Fibroblast of lung (primary cell): ENCODE results near the gene XRCC4. TPM values are rescaled to one million over a fixed set of nuclear protein-coding genes. Genes with fewer than 3 reads are reported as not detected.

ENCODE experiments used
- DNase-seq, 2 donors: peaks; one replicate each; pipeline versions ENCODE4 v3.0.0 to v3.0.0-alpha.2; 2010; ENCODE audit warnings: low read depth in 2 of 2
- H2AFZ ChIP-seq: 2 replicates; pipeline ENCODE4 v1.5.1; 2012; ENCODE audit warnings: low read length, control low read depth, inconsistent platforms
- H3K27ac ChIP-seq: 2 replicates; pipeline ENCODE4 v1.5.1; 2011; ENCODE audit warnings: low read length, control low read depth; ENCODE audit not compliant: insufficient read depth
- H3K27me3 ChIP-seq: 2 replicates; pipeline ENCODE4 v1.5.1; 2011; ENCODE audit warnings: mild to moderate bottlenecking, low read length; ENCODE audit not compliant: control insufficient read depth, insufficient read depth
- H3K36me3 ChIP-seq: 2 replicates; pipeline ENCODE4 v1.5.1; 2011; ENCODE audit warnings: low read length; ENCODE audit not compliant: control insufficient read depth, insufficient read depth
- H3K4me1 ChIP-seq: 2 replicates; pipeline ENCODE4 v1.5.1; 2011; ENCODE audit warnings: low read length; ENCODE audit not compliant: control insufficient read depth, insufficient read depth; ENCODE audit errors: extremely low read depth
- H3K4me2 ChIP-seq: 2 replicates; pipeline ENCODE4 v1.5.1; 2011; ENCODE audit warnings: low read length, control low read depth; ENCODE audit not compliant: insufficient read depth; ENCODE audit errors: extremely low read depth
- H3K4me3 ChIP-seq, 4 experiments: fragments of 200-600 bp in 1 of 4; sonication (generic) in 1 of 4; replicated peaks in 1 of 4; 2 replicates each; pipeline ENCODE4 v1.5.1; 2011 to 2016; ENCODE audit warnings: low read length in 4 of 4, low read depth in 3 of 4, mild to moderate bottlenecking in 3 of 4, control low read depth in 2 of 4, inconsistent platforms in 1 of 4, mixed read lengths in 1 of 4; ENCODE audit not compliant: insufficient read depth in 1 of 4; ENCODE audit errors: control extremely low read depth in 1 of 4
- H3K79me2 ChIP-seq: 2 replicates; pipeline ENCODE4 v1.5.1; 2012; ENCODE audit warnings: mild to moderate bottlenecking, low read length, inconsistent platforms; ENCODE audit not compliant: control insufficient read depth, insufficient read depth
- H3K9ac ChIP-seq: 2 replicates; pipeline ENCODE4 v1.5.1; 2011; ENCODE audit warnings: mild to moderate bottlenecking, low read length, control low read depth; ENCODE audit not compliant: insufficient read depth
- H3K9me3 ChIP-seq: 2 replicates; pipeline ENCODE4 v1.5.1; 2012; ENCODE audit warnings: low read depth, low read length; ENCODE audit not compliant: control insufficient read depth, insufficient read depth
- H4K20me1 ChIP-seq: 2 replicates; pipeline ENCODE4 v1.5.1; 2011; ENCODE audit warnings: low read length; ENCODE audit not compliant: control insufficient read depth, insufficient read depth; ENCODE audit errors: extremely low read depth
- EZH2 ChIP-seq: IDR thresholded peaks from 2 replicates; pipeline ENCODE4 v1.5.1; 2012; ENCODE audit warnings: low read length, control low read depth, mild to moderate bottlenecking; ENCODE audit errors: missing control alignments
- polyA plus RNA-seq, 2 donors: library from polyadenylated mRNA; depleted of rRNA in 1 of 2; stranded (reverse) in 1 of 2; unstranded in 1 of 2; fragments of >200 nt; gene quantifications; 2 replicates each; pipeline ENCODE4 v1.2.1, GENCODE V29; 2011 to 2012; ENCODE audit warnings: missing spikeins in 1 of 2
- total RNA-seq: library from RNA; depleted of rRNA; stranded (reverse); fragments of >200 nt; gene quantifications from 2 replicates; pipeline ENCODE4 v1.2.1, GENCODE V29; 2014
- TF ChIP-seq, protein P1 (sequence below), 2 donors: IDR thresholded peaks in 1 of 2; conservative IDR thresholded peaks in 1 of 2; 1 replicate in 1 of 2; 2 replicates in 1 of 2; pipeline ENCODE4 v1.5.1; 2011 to 2012; ENCODE audit warnings: low read length in 2 of 2, control low read depth in 1 of 2, inconsistent platforms in 1 of 2, low read depth in 1 of 2, mild to moderate bottlenecking in 1 of 2

XRCC4 gene
- total and polyA plus RNA-seq, 2 donors (not counting 1 experiment from before 2014, with no cell fraction given) = 7.5 to 7.6 TPM

DNA sequence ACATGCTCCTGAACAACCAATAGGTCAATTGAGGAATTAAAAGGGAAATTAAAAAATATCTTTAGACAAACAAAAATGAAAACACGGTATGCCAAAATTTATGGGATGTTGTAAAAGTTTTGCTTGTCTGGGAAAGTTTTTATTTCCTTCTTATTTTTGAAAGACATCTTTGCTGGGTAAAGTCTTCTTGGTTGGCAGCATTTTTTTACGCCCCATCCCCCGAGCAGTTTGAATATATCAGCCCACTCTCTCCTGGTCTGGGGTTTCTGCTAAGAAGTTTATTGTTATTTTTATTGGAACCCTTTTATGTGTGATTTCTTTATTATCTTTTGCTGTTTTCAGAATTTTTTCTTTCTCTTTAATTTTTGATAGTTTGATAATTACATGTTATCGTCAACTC lies 16.3 kb downstream of the XRCC4 start:
- Histone ChIP-seq H3K27ac (no peak overlapping the region), H3K9me3 (no peaks in the 10 kb centered on the region), H3K27me3 (no peaks in the 10 kb centered on the region), H3K9ac (no peak overlapping the region), H3K36me3 (no peaks in the 10 kb centered on the region), H2AFZ (no peak overlapping the region), H3K4me1 (peaks cover 11% of the 10 kb centered on the region), H3K4me3 (no peak overlapping the region), H3K4me2 (no peak overlapping the region), H3K79me2 (no peaks in the 10 kb centered on the region), H4K20me1 (no peaks in the 10 kb centered on the region)
- no peak for DNase-seq
- TF ChIP-seq, protein P1, sequence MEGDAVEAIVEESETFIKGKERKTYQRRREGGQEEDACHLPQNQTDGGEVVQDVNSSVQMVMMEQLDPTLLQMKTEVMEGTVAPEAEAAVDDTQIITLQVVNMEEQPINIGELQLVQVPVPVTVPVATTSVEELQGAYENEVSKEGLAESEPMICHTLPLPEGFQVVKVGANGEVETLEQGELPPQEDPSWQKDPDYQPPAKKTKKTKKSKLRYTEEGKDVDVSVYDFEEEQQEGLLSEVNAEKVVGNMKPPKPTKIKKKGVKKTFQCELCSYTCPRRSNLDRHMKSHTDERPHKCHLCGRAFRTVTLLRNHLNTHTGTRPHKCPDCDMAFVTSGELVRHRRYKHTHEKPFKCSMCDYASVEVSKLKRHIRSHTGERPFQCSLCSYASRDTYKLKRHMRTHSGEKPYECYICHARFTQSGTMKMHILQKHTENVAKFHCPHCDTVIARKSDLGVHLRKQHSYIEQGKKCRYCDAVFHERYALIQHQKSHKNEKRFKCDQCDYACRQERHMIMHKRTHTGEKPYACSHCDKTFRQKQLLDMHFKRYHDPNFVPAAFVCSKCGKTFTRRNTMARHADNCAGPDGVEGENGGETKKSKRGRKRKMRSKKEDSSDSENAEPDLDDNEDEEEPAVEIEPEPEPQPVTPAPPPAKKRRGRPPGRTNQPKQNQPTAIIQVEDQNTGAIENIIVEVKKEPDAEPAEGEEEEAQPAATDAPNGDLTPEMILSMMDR (conservative IDR thresholded peaks at IDR 0.05 in 1 of 2, IDR thresholded peaks at IDR 0.05 in 1 of 2; ENCODE audit: low read depth in 1 of 2, low read length in 2 of 2) = no peak
- TF ChIP-seq EZH2 = no peak

DNA sequence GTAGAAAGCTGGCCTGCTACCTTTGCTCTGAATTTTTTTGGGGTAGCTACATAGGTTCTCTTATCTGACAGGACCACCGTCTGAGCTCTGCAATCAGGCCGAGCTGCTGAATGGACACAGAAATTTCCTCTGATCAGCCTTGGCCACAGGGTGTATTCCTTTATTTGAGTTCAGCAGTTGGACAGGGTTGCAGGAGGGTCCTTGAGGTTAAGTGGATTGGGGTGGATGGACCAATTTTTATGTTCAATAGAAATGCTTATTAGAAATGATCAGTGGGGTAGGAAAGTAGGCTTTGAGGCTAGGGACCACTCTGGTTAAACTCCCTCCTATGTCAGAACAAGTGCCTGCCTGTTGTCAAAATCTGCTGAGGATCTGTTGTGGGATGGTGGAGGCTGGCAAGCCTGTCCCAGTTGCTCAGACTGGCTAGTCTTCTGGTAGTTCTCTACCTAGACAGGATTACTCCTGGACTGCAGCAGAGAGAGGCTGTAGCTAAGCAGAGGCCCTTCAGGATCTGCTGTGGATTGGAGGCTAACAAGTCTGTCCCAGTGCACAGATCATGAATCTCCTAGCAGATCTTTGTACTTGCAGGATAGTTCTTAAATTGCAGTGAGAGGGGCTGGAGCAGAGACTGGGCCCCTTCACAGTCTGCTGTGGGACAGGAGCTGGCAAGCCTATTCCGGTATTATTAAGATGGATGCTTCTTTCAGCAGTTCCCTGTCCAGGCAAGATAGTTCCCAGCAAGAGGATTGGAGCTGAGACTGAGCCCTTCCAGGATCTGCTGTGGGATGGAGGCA lies 18.0 kb downstream of the XRCC4 start:
- Histone ChIP-seq H3K4me3 (no peak overlapping the region), H3K27ac (peak overlapping the region; percentile 16), H2AFZ (no peak overlapping the region), H4K20me1 (no peaks in the 10 kb centered on the region), H3K4me2 (no peak overlapping the region), H3K9ac (no peak overlapping the region), H3K27me3 (no peaks in the 10 kb centered on the region), H3K4me1 (peaks cover 11% of the 10 kb centered on the region), H3K9me3 (no peaks in the 10 kb centered on the region), H3K79me2 (no peaks in the 10 kb centered on the region), H3K36me3 (no peaks in the 10 kb centered on the region)
- no peak for TF ChIP-seq EZH2
- TF ChIP-seq, protein P1 (conservative IDR thresholded peaks at IDR 0.05 in 1 of 2, IDR thresholded peaks at IDR 0.05 in 1 of 2; ENCODE audit: low read depth in 1 of 2, low read length in 2 of 2) = no peak
- DNase-seq = no peak

DNA sequence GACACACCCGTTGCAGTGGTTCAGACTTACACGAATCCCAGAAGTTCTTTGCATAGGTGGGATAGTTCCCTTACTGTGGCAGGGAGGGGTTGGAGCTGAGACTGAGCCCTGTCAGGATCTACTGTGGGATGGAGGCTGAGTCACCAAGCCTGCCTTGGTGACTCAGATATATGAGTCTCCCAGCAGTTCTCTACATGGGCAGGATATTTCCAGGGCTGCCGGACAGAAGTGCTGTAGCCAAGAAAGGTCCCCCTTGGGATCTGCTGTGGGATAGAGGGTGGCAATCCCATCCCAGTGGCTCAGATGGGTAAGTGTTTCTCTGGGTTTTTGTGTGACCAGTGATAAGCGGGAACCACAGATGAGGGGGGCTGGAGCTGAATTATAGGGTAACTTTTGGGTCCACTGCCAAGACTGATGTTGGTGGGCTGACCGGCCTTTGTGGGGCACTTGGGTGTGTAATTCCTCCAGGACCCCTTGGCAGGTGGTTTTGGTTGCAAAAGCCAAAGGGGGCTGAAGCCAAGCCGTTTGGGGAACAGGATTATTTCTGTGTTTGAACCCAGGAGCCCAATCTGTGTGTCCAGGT lies 18.7 kb downstream of the XRCC4 start:
- Histone ChIP-seq H3K79me2 (no peaks in the 10 kb centered on the region), H3K4me1 (peaks cover 11% of the 10 kb centered on the region), H3K27me3 (no peaks in the 10 kb centered on the region), H2AFZ (no peak overlapping the region), H3K4me3 (peak overlapping the region in 1 of 4 experiments; percentile 14), H3K27ac (peak overlapping the region; percentile 45), H4K20me1 (no peaks in the 10 kb centered on the region), H3K9ac (no peak overlapping the region), H3K36me3 (no peaks in the 10 kb centered on the region), H3K9me3 (no peaks in the 10 kb centered on the region), H3K4me2 (peak overlapping the region; percentile 58)
- TF ChIP-seq EZH2 = no peak
- TF ChIP-seq, protein P1 (conservative IDR thresholded peaks at IDR 0.05 in 1 of 2, IDR thresholded peaks at IDR 0.05 in 1 of 2; ENCODE audit: low read depth in 1 of 2, low read length in 2 of 2) = no peak
- peak; percentile 68 to 92 for DNase-seq
